Measurements from ENCODE around the gene TJAP1. TPM values are rescaled to one million over a fixed set of nuclear protein-coding genes. Genes with fewer than 3 reads are reported as not detected.
"Not testable (repeated sequence)": the region's sequence is repeated elsewhere in the genome, so short reads cannot be mapped to it uniquely, and the experiment has no call there.

Gene TJAP1
- total RNA-seq, 1 donor from 2014 or later, result 31.0 TPM

GRCh38 chr6:43457643-43458042 is 19.7 kb upstream of the TJAP1 start:
- Mint-ChIP-seq H3K4me3 (ENCODE audit: unreplicated experiment) (no peak overlapping the region), H3K27me3 (ENCODE audit: low read depth) (peaks cover 29% of the 10 kb centered on the region), H3K27ac (ENCODE audit: unreplicated experiment) (no peak overlapping the region), H3K9me3 (ENCODE audit: low read depth) (no peaks in the 10 kb centered on the region), H3K36me3 (ENCODE audit: low read depth) (peaks cover 2% of the 10 kb centered on the region), H3K4me1 (ENCODE audit: low read depth) (peaks cover 22% of the 10 kb centered on the region)
- no peak for DNase-seq (ENCODE audit: low spot score)
- peak; percentile 18 for TF ChIP-seq CTCF (IDR thresholded peaks at IDR 0.05)

DNA sequence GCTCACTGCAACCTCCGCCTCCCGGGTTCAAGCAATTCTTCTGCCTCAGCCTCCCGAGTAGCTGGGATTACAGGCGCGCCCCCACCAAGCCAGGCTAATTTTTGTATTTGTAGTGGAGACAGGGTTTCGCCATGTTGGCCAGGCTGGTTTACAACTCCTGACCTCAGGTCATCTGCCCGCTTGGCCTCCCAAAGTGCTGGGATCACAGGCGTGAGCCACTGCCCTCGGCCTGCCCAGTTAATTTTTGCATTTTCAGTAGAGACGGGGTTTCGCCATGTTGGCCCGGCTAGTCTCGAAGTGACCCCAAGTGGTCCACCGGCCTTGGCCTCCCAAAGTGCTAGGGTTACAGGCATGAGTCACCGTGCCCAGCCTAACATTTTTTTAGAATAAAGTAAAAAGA is 19.2 kb upstream of the TJAP1 start:
- not testable (repeated sequence) for H3K9me3 Mint-ChIP-seq (ENCODE audit: low read depth); H3K36me3 Mint-ChIP-seq (ENCODE audit: low read depth); H3K27ac Mint-ChIP-seq (ENCODE audit: unreplicated experiment); DNase-seq (ENCODE audit: low spot score); H3K4me3 Mint-ChIP-seq (ENCODE audit: unreplicated experiment)
- Mint-ChIP-seq H3K4me1 (ENCODE audit: low read depth) (peaks cover 22% of the 10 kb centered on the region), H3K27me3 (ENCODE audit: low read depth) (peaks cover 33% of the 10 kb centered on the region)

DNA sequence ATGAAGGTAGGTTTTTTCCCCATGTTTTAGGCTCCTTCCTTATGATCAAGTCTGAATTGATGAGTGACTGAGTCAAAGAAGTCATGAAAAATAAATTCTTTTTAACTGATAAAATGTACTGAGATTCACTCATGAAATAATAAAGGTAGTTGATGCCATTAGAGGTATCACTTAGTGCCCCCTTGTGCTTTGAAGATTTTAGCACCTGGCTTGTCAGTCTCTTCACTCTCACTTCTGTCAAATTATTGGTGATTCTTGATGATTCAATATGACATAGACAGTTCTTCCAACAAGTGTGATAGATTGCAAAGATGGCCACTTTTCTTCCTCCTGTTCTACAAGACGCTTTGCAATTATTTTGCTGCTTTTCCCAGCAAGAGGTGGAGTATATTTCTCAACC is 17.8 kb upstream of the TJAP1 start:
- H3K4me1 Mint-ChIP-seq (ENCODE audit: low read depth), result peaks cover 13% of the 10 kb centered on the region
- no peak for TF ChIP-seq CTCF (IDR thresholded peaks at IDR 0.05)
- no peaks in the 10 kb centered on the region for H3K36me3 Mint-ChIP-seq (ENCODE audit: low read depth)
- peaks cover 37% of the 10 kb centered on the region for H3K27me3 Mint-ChIP-seq (ENCODE audit: low read depth)
- no peak overlapping the region for H3K4me3 Mint-ChIP-seq (ENCODE audit: unreplicated experiment)
- no peaks in the 10 kb centered on the region for H3K9me3 Mint-ChIP-seq (ENCODE audit: low read depth)
- H3K27ac Mint-ChIP-seq (ENCODE audit: unreplicated experiment), result no peak overlapping the region
- DNase-seq (ENCODE audit: low spot score), result no peak

- H3K27ac Mint-ChIP-seq (ENCODE audit: unreplicated experiment), result no peak overlapping the region
- peaks cover 37% of the 10 kb centered on the region for H3K27me3 Mint-ChIP-seq (ENCODE audit: low read depth)
- H3K4me1 Mint-ChIP-seq (ENCODE audit: low read depth), result peaks cover 12% of the 10 kb centered on the region
- H3K9me3 Mint-ChIP-seq (ENCODE audit: low read depth), result no peaks in the 10 kb centered on the region
- no peak for DNase-seq (ENCODE audit: low spot score)
- no peaks in the 10 kb centered on the region for H3K36me3 Mint-ChIP-seq (ENCODE audit: low read depth)
- H3K4me3 Mint-ChIP-seq (ENCODE audit: unreplicated experiment), result no peak overlapping the region
- TF ChIP-seq CTCF (IDR thresholded peaks at IDR 0.05), result no peak
Observed at GRCh38 chr6:43460032-43460431, 17.3 kb upstream of the TJAP1 start.

DNA sequence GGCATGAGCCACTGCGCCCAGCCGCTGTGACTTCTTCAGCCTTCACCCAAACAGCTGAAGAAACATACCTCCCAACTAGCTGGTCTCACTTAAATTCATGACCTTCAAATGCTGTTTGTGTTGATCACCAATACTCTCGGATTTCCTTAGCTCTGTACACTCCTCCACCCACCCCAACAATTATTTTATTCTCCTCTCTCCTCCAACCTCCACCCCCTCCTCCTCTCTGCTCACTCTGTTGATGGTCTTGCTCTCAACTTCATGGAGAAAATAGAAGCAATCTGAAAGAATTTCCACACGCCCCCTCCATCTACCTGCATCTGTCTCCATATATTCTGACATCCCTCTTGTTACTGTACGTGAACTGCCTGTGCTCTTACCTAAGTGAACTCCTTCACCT is 15.4 kb upstream of the TJAP1 start:
- Mint-ChIP-seq H3K27ac (ENCODE audit: unreplicated experiment) (no peak overlapping the region), H3K36me3 (ENCODE audit: low read depth) (no peaks in the 10 kb centered on the region), H3K27me3 (ENCODE audit: low read depth) (peaks cover 24% of the 10 kb centered on the region), H3K4me3 (ENCODE audit: unreplicated experiment) (no peak overlapping the region), H3K9me3 (ENCODE audit: low read depth) (no peaks in the 10 kb centered on the region), H3K4me1 (ENCODE audit: low read depth) (peaks cover under 1% of the 10 kb centered on the region)
- no peak for TF ChIP-seq CTCF (IDR thresholded peaks at IDR 0.05)
- DNase-seq (ENCODE audit: low spot score), result no peak

- no peak for TF ChIP-seq CTCF (IDR thresholded peaks at IDR 0.05)
- Mint-ChIP-seq H3K9me3 (ENCODE audit: low read depth) (no peaks in the 10 kb centered on the region), H3K27ac (ENCODE audit: unreplicated experiment) (no peak overlapping the region), H3K4me1 (ENCODE audit: low read depth) (no peaks in the 10 kb centered on the region), H3K27me3 (ENCODE audit: low read depth) (peaks cover 28% of the 10 kb centered on the region), H3K36me3 (ENCODE audit: low read depth) (no peaks in the 10 kb centered on the region), H3K4me3 (ENCODE audit: unreplicated experiment) (no peak overlapping the region)
- DNase-seq (ENCODE audit: low spot score), result no peak
Observed at GRCh38 chr6:43464337-43464736, 13.0 kb upstream of the TJAP1 start.

Data from chondrocyte (in vitro differentiated cells).